Uterus (tissue), 2 donors: ENCODE measurements around the gene TKT.

Experiments used
- CTCF ChIP-seq, 4 experiments: fragments of 200-600 bp in 2 of 4; fragments of 450-650 bp in 2 of 4; sonication (generic) in 2 of 4; IDR thresholded peaks; one replicate each; pipeline ENCODE4 v1.5.1; 2016 to 2019; ENCODE audit warnings: antibody characterized with exemption in 4 of 4, mild to moderate bottlenecking in 2 of 4, moderate library complexity in 1 of 4
- POLR2A ChIP-seq, 2 donors: fragments of 450-650 bp; IDR thresholded peaks; one replicate each; pipeline ENCODE4 v1.6.1; 2016; ENCODE audit warnings: antibody characterized with exemption in 2 of 2, mild to moderate bottlenecking in 1 of 2, moderate library complexity in 1 of 2

GRCh38 chr3:53288214-53288613 lies 32.4 kb upstream of the TKT start:
- TF ChIP-seq CTCF (IDR thresholded peaks at IDR 0.05) (no peak), POLR2A (IDR thresholded peaks at IDR 0.05) (no peak)
